ENCODE results near the gene ARF3.

DNA sequence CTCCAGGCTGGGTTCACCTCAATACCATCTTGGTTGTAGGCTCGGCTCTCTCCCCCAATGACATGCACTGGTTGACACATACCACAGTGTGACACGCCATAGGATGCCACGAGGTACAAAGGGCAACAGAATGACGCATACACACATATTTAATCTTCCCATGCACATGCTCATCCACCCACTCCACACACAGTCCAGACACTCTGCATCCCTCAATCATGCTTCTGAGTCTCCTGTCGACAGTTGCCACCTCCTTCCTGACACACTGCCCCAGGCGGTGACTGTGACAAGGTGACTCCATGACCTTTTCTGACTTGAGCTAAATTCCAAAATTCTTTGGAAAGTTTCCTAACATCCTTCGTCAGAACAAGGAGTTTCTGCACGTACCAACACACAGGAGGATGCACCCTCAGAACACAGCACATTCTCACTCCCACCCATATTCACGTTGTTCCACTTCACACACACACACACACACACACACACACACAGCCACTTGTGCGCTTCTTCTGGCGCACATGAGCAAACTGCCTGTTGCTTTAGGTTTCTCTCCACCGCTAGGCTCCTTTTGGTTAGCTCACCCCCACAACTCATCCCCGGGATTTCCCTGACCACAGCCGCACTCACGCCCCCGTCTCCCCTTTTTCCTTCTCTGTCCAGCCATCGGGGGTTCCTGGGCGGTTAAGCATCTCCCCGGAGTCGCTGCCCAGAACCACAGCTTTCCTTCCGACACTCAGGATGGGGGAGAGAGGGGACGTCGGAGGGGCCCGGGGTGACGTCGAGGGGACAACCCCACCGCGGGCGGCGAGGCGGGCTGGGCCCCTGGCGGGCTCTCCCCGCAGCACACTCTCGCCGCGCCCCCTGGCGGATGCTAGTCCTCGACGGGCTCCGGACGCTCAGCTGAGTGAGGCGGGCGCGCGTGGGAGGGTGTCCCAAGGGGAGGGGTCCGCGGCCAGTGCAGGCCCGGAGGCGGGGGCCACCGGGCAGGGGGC, 20.3 kb upstream of the ARF3 start:
- TF ChIP-seq ZNF274 (IDR thresholded peaks at IDR 0.05; ENCODE audit: low read depth, low read length) (no peak), YY1 (IDR thresholded peaks at IDR 0.05; ENCODE audit: insufficient read depth, insufficient read length) (no peak), SUZ12 (IDR thresholded peaks at IDR 0.05; ENCODE audit: extremely low read depth, insufficient read depth, insufficient read length) (no peak)

All from NT2/D1 (cell line).